Subcutaneous abdominal adipose tissue (tissue), 5 donors: ENCODE results near the gene ZNG1C.
"Not testable (repeated sequence)": the region's sequence is repeated elsewhere in the genome, so short reads cannot be mapped to it uniquely, and the experiment has no call there.

Experiments used
- H3K27ac ChIP-seq: one replicate; pipeline ENCODE4 v1.7.0; 2013; ENCODE audit warnings: low read depth, mild to moderate bottlenecking, inconsistent platforms, low read length, moderate library complexity
- H3K27me3 ChIP-seq, 5 donors: one replicate each; pipeline ENCODE4 v1.7.0; 2013; ENCODE audit warnings: low read length in 5 of 5, inconsistent platforms in 1 of 5; ENCODE audit not compliant: control insufficient read depth in 5 of 5, insufficient read depth in 4 of 5
- H3K36me3 ChIP-seq, 5 donors: one replicate each; pipeline ENCODE4 v1.7.0; 2013; ENCODE audit warnings: low read length in 5 of 5; ENCODE audit not compliant: control insufficient read depth in 5 of 5, insufficient read depth in 5 of 5
- H3K4me1 ChIP-seq, 5 donors: one replicate each; pipeline ENCODE4 v1.7.0; 2013; ENCODE audit warnings: low read length in 5 of 5, mild to moderate bottlenecking in 3 of 5, moderate library complexity in 1 of 5; ENCODE audit not compliant: control insufficient read depth in 5 of 5, insufficient read depth in 5 of 5
- H3K4me3 ChIP-seq, 5 donors: one replicate each; pipeline ENCODE4 v1.7.0; 2013; ENCODE audit warnings: low read length in 5 of 5, low read depth in 1 of 5
- H3K9ac ChIP-seq, 5 donors: one replicate each; pipeline ENCODE4 v1.7.0; 2013; ENCODE audit warnings: low read length in 5 of 5, mild to moderate bottlenecking in 4 of 5, moderate library complexity in 3 of 5
- H3K9me3 ChIP-seq, 5 donors: one replicate each; pipeline ENCODE4 v1.7.0; 2013; ENCODE audit warnings: low read length in 5 of 5; ENCODE audit not compliant: control insufficient read depth in 5 of 5
- donor health status: healthy.
- donor health status: healthy.
- donor health status: healthy.
- donor health status: healthy.
- donor health status: healthy.

Gene ZNG1C

GRCh38 chr9:68311208-68311607, 69.4 kb downstream of the ZNG1C start:
- not testable (repeated sequence) for H3K4me3 ChIP-seq, H3K4me1 ChIP-seq, H3K27ac ChIP-seq, H3K36me3 ChIP-seq, H3K9ac ChIP-seq, H3K27me3 ChIP-seq, H3K9me3 ChIP-seq

GRCh38 chr9:68318209-68318608, 76.4 kb downstream of the ZNG1C start:
- not testable (repeated sequence) for H3K9me3 ChIP-seq, H3K9ac ChIP-seq, H3K4me1 ChIP-seq, H3K36me3 ChIP-seq, H3K27ac ChIP-seq, H3K4me3 ChIP-seq, H3K27me3 ChIP-seq

- not testable (repeated sequence) for H3K4me3 ChIP-seq, H3K36me3 ChIP-seq, H3K27me3 ChIP-seq, H3K9ac ChIP-seq, H3K9me3 ChIP-seq, H3K4me1 ChIP-seq, H3K27ac ChIP-seq
Observed at GRCh38 chr9:68323749-68324148, 82.0 kb downstream of the ZNG1C start.

GRCh38 chr9:68324518-68324917, 82.7 kb downstream of the ZNG1C start:
- H3K27ac ChIP-seq, H3K27me3 ChIP-seq, H3K4me1 ChIP-seq, H3K4me3 ChIP-seq, H3K9ac ChIP-seq, H3K36me3 ChIP-seq, H3K9me3 ChIP-seq: not testable (repeated sequence)

- H3K27ac ChIP-seq, H3K4me1 ChIP-seq, H3K27me3 ChIP-seq, H3K9me3 ChIP-seq, H3K4me3 ChIP-seq, H3K9ac ChIP-seq, H3K36me3 ChIP-seq: not testable (repeated sequence)
Observed at GRCh38 chr9:68329106-68329505, 87.3 kb downstream of the ZNG1C start.

- not testable (repeated sequence) for H3K9ac ChIP-seq, H3K36me3 ChIP-seq, H3K4me3 ChIP-seq, H3K9me3 ChIP-seq, H3K27me3 ChIP-seq, H3K27ac ChIP-seq, H3K4me1 ChIP-seq
Observed at GRCh38 chr9:68330531-68331173, 88.9 kb downstream of the ZNG1C start.

- not testable (repeated sequence) for H3K27me3 ChIP-seq, H3K9me3 ChIP-seq, H3K4me1 ChIP-seq, H3K36me3 ChIP-seq, H3K9ac ChIP-seq, H3K4me3 ChIP-seq, H3K27ac ChIP-seq
Observed at GRCh38 chr9:68332122-68332521, 90.3 kb downstream of the ZNG1C start.

GRCh38 chr9:68335935-68336334, 94.2 kb downstream of the ZNG1C start:
- H3K36me3 ChIP-seq, H3K9ac ChIP-seq, H3K4me3 ChIP-seq, H3K27ac ChIP-seq, H3K9me3 ChIP-seq, H3K27me3 ChIP-seq, H3K4me1 ChIP-seq: not testable (repeated sequence)

GRCh38 chr9:68336639-68337339, 95.0 kb downstream of the ZNG1C start:
- H3K27me3 ChIP-seq, H3K9ac ChIP-seq, H3K4me3 ChIP-seq, H3K36me3 ChIP-seq, H3K9me3 ChIP-seq, H3K4me1 ChIP-seq, H3K27ac ChIP-seq: not testable (repeated sequence)

- not testable (repeated sequence) for H3K4me1 ChIP-seq, H3K27ac ChIP-seq, H3K36me3 ChIP-seq, H3K9me3 ChIP-seq, H3K27me3 ChIP-seq, H3K4me3 ChIP-seq, H3K9ac ChIP-seq
Observed at GRCh38 chr9:68338000-68338399, 96.2 kb downstream of the ZNG1C start.
